H9 (cell line): ENCODE results near the gene DGUOK. TPM values are rescaled to one million over a fixed set of nuclear protein-coding genes. Genes with fewer than 3 reads are reported as not detected.

ENCODE experiments used
- DNase-seq: peaks from one replicate; pipeline ENCODE4 v3.0.0-alpha.2; 2017
- H2AFZ ChIP-seq: one replicate; pipeline ENCODE4 v1.6.1; 2013; ENCODE audit warnings: mild to moderate bottlenecking, low read length, control low read depth, moderate library complexity
- H2AK5ac ChIP-seq: 2 replicates; pipeline ENCODE4 v1.6.1; 2013; ENCODE audit warnings: low read length, control low read depth, mixed read lengths; ENCODE audit not compliant: insufficient read length
- H2BK120ac ChIP-seq: one replicate; pipeline ENCODE4 v1.6.1; 2013; ENCODE audit warnings: low read depth, mild to moderate bottlenecking, low read length, control low read depth, inconsistent platforms; ENCODE audit not compliant: poor library complexity, severe bottlenecking
- H2BK12ac ChIP-seq: 2 replicates; pipeline ENCODE4 v1.6.1; 2013; ENCODE audit warnings: low read length, control low read depth, mixed read lengths, low read depth; ENCODE audit not compliant: insufficient read length
- H2BK15ac ChIP-seq: 2 replicates; pipeline ENCODE4 v1.6.1; 2013; ENCODE audit warnings: low read depth, low read length, control low read depth
- H2BK20ac ChIP-seq: one replicate; pipeline ENCODE4 v1.6.1; 2013; ENCODE audit warnings: low read depth, mild to moderate bottlenecking, low read length, control low read depth, inconsistent platforms; ENCODE audit not compliant: poor library complexity, severe bottlenecking
- H2BK5ac ChIP-seq: 2 replicates; pipeline ENCODE4 v1.6.1; 2013; ENCODE audit warnings: low read length, control low read depth, mixed read lengths; ENCODE audit not compliant: insufficient read length
- H3K14ac ChIP-seq: 2 replicates; pipeline ENCODE4 v1.6.1; 2013; ENCODE audit warnings: low read length, control low read depth; ENCODE audit not compliant: insufficient read depth
- H3K18ac ChIP-seq: 2 replicates; pipeline ENCODE4 v1.6.1; 2013; ENCODE audit warnings: low read depth, mild to moderate bottlenecking, mixed read lengths, low read length, control low read depth; ENCODE audit not compliant: insufficient read length
- H3K23ac ChIP-seq: 2 replicates; pipeline ENCODE4 v1.6.1; 2013; ENCODE audit warnings: low read length, control low read depth, mixed read lengths, low read depth; ENCODE audit not compliant: insufficient read length
- H3K23me2 ChIP-seq: 2 replicates; pipeline ENCODE4 v1.6.1; 2013; ENCODE audit warnings: low read depth, mild to moderate bottlenecking, mixed read lengths, low read length, control low read depth; ENCODE audit not compliant: insufficient read length, poor library complexity, severe bottlenecking
- H3K27ac ChIP-seq: 2 replicates; pipeline ENCODE4 v1.5.1; 2013; ENCODE audit warnings: low read length, control low read depth, mixed read lengths, low read depth; ENCODE audit not compliant: insufficient read length
- H3K27me3 ChIP-seq: 2 replicates; pipeline ENCODE4 v1.6.1; 2013; ENCODE audit warnings: low read length, control low read depth, inconsistent platforms; ENCODE audit not compliant: insufficient read depth
- H3K4ac ChIP-seq: 2 replicates; pipeline ENCODE4 v1.6.1; 2013; ENCODE audit warnings: low read depth, mild to moderate bottlenecking, control low read depth, inconsistent platforms, low read length, moderate library complexity
- H3K4me1 ChIP-seq: 2 replicates; pipeline ENCODE4 v1.6.1; 2013; ENCODE audit warnings: low read length, control low read depth, inconsistent platforms; ENCODE audit not compliant: insufficient read depth
- H3K4me2 ChIP-seq: 2 replicates; pipeline ENCODE4 v1.6.1; 2013; ENCODE audit warnings: low read length, control low read depth, mixed read lengths; ENCODE audit not compliant: insufficient read length, insufficient read depth
- H3K56ac ChIP-seq: 2 replicates; pipeline ENCODE4 v1.6.1; 2013; ENCODE audit warnings: low read depth, mild to moderate bottlenecking, mixed read lengths, low read length, control low read depth; ENCODE audit not compliant: insufficient read length
- H3K79me1 ChIP-seq: 2 replicates; pipeline ENCODE4 v1.6.1; 2013; ENCODE audit warnings: low read depth, mild to moderate bottlenecking, moderate library complexity, low read length, control low read depth, inconsistent platforms; ENCODE audit not compliant: insufficient read depth, poor library complexity, severe bottlenecking
- H3K79me2 ChIP-seq: 2 replicates; pipeline ENCODE4 v1.6.1; 2013; ENCODE audit warnings: low read length, control low read depth, inconsistent platforms; ENCODE audit not compliant: insufficient read depth
- H3K9ac ChIP-seq: 2 replicates; pipeline ENCODE4 v1.6.1; 2013; ENCODE audit warnings: low read length, control low read depth, mixed read lengths; ENCODE audit not compliant: insufficient read length; ENCODE audit errors: extremely low read depth
- H3K9me3 ChIP-seq: one replicate; pipeline ENCODE4 v1.6.1; 2013; ENCODE audit warnings: low read depth, low read length, inconsistent platforms; ENCODE audit not compliant: control insufficient read depth
- H3T11ph ChIP-seq: one replicate; pipeline ENCODE4 v1.6.1; 2013; ENCODE audit warnings: mild to moderate bottlenecking, low read length, control low read depth, inconsistent platforms
- H4K20me1 ChIP-seq: one replicate; pipeline ENCODE4 v1.6.1; 2013; ENCODE audit not compliant: control insufficient read depth, insufficient read length, insufficient read depth
- H4K5ac ChIP-seq: 2 replicates; pipeline ENCODE4 v1.6.1; 2013; ENCODE audit warnings: low read depth, mild to moderate bottlenecking, mixed read lengths, low read length, control low read depth; ENCODE audit not compliant: insufficient read length
- H4K8ac ChIP-seq: replicated peaks from 2 replicates; pipeline ENCODE4 v1.6.1; 2013; ENCODE audit warnings: low read length, control low read depth, mixed read lengths, low read depth; ENCODE audit not compliant: insufficient read length
- H4K91ac ChIP-seq: 2 replicates; pipeline ENCODE4 v1.6.1; 2013; ENCODE audit warnings: low read depth, mild to moderate bottlenecking, moderate library complexity, mixed read lengths, low read length, control low read depth; ENCODE audit not compliant: insufficient read length
- H3K27ac Mint-ChIP-seq, 3 experiments: 2 replicates in 2 of 3; 3 replicates in 1 of 3; pipeline ENCODE4 v1.8.0; 2020 to 2021; ENCODE audit warnings: mixed read lengths in 3 of 3, mild to moderate bottlenecking in 1 of 3, moderate library complexity in 1 of 3
- H3K27me3 Mint-ChIP-seq: 2 replicates; pipeline ENCODE4 v1.8.0; 2021; ENCODE audit warnings: low read depth, mild to moderate bottlenecking, moderate library complexity, mixed read lengths
- H3K36me3 Mint-ChIP-seq, 3 experiments: 2 replicates in 2 of 3; 3 replicates in 1 of 3; pipeline ENCODE4 v1.8.0; 2020 to 2021; ENCODE audit warnings: low read depth in 3 of 3, mixed read lengths in 3 of 3; ENCODE audit not compliant: insufficient read depth in 1 of 3
- H3K4me1 Mint-ChIP-seq, 2 experiments: 2 replicates each; pipeline ENCODE4 v1.8.0; 2020; ENCODE audit warnings: mixed read lengths in 2 of 2
- H3K4me3 Mint-ChIP-seq, 2 experiments: 2 replicates in 1 of 2; 3 replicates in 1 of 2; pipeline ENCODE4 v1.8.0; 2020 to 2021; ENCODE audit warnings: mild to moderate bottlenecking in 2 of 2, mixed read lengths in 2 of 2, moderate library complexity in 1 of 2
- H3K9me3 Mint-ChIP-seq, 2 experiments: 2 replicates in 1 of 2; 3 replicates in 1 of 2; pipeline ENCODE4 v1.8.0; 2020; ENCODE audit warnings: mild to moderate bottlenecking in 2 of 2, mixed read lengths in 2 of 2, moderate library complexity in 1 of 2
- WGBS: extraction: QIAGEN DNeasy Blood & Tissue Kit; methylation state at CpG from one replicate; pipeline ENCODE4 v1.1.7; 2013; ENCODE audit warnings: missing lambda C conversion rate, low lambda C conversion rate, mixed read lengths; ENCODE audit not compliant: insufficient read length; ENCODE audit errors: extremely low coverage; 5-methylcytosine and 5-hydroxymethylcytosine counted together
- total RNA-seq: library from RNA; stranded (reverse); gene quantifications from 2 replicates; pipeline ENCODE4 v1.2.1, GENCODE V29; 2021
- TF ChIP-seq, protein P1 (sequence below): fragments of 200-600 bp; sonication (generic); conservative IDR thresholded peaks from 3 replicates; pipeline ENCODE4 v1.8.0; 2021; ENCODE audit warnings: antibody characterized with exemption, mild to moderate bottlenecking

DGUOK gene
- total RNA-seq, 1 experiment from 2014 or later = 98.5 TPM

DNA sequence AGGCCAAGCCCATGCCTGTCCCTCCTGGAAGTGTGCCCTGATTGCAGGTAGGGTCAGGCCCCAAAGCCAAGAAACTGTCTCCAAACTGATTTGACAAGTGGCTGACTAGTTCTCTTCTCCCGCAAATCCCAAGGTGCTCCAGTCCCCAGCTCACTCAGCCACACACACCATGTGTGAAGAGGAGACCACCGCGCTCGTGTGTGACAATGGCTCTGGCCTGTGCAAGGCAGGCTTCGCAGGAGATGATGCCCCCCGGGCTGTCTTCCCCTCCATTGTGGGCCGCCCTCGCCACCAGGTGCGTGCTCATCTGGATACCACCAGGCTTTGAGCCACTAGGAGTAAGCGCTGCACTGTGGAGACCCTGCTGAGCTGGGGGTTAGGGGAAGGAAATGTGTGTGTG lies 25.5 kb upstream of the DGUOK start:
- H3K9me3 Mint-ChIP-seq = no peaks in the 10 kb centered on the region
- DNase-seq = no peak

More for the DNA sequence above, 25.5 kb upstream of the DGUOK start:
- TF ChIP-seq, protein P1, sequence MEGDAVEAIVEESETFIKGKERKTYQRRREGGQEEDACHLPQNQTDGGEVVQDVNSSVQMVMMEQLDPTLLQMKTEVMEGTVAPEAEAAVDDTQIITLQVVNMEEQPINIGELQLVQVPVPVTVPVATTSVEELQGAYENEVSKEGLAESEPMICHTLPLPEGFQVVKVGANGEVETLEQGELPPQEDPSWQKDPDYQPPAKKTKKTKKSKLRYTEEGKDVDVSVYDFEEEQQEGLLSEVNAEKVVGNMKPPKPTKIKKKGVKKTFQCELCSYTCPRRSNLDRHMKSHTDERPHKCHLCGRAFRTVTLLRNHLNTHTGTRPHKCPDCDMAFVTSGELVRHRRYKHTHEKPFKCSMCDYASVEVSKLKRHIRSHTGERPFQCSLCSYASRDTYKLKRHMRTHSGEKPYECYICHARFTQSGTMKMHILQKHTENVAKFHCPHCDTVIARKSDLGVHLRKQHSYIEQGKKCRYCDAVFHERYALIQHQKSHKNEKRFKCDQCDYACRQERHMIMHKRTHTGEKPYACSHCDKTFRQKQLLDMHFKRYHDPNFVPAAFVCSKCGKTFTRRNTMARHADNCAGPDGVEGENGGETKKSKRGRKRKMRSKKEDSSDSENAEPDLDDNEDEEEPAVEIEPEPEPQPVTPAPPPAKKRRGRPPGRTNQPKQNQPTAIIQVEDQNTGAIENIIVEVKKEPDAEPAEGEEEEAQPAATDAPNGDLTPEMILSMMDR = no peak
- WGBS = no CpG with 5 or more reads among the region's 10 CpGs
- no peak overlapping the region for H3K18ac ChIP-seq
- H2BK5ac ChIP-seq = no peak overlapping the region
- H2AFZ ChIP-seq = no peak overlapping the region
- H3K4ac ChIP-seq = no peak overlapping the region
- no peak overlapping the region for H2BK120ac ChIP-seq
- no peak overlapping the region for H2BK12ac ChIP-seq
- H4K5ac ChIP-seq = no peak overlapping the region
- H3K9ac ChIP-seq = no peak overlapping the region
- H2AK5ac ChIP-seq = no peak overlapping the region
- H4K91ac ChIP-seq = no peak overlapping the region
- H3T11ph ChIP-seq = no peak overlapping the region
- no peaks in the 10 kb centered on the region for H3K4me1 ChIP-seq
- H3K4me2 ChIP-seq = no peak overlapping the region
- Mint-ChIP-seq H3K27me3 (peaks cover 8% of the 10 kb centered on the region), H3K4me3 (no peak overlapping the region), H3K36me3 (no peaks in the 10 kb centered on the region; a peak in 1 of 7 replicates), H3K4me1 (peaks cover 4 to 6% of the 10 kb centered on the region in 2 experiments; a peak in 1 of 4 replicates), H3K27ac (no peak overlapping the region)
- H3K56ac ChIP-seq = no peak overlapping the region
- no peak overlapping the region for H2BK20ac ChIP-seq
- no peaks in the 10 kb centered on the region for H3K23me2 ChIP-seq
- no peaks in the 10 kb centered on the region for H3K79me1 ChIP-seq
- H3K27me3 ChIP-seq = no peaks in the 10 kb centered on the region
- H4K20me1 ChIP-seq = no peaks in the 10 kb centered on the region
- H3K9me3 ChIP-seq = no peaks in the 10 kb centered on the region
- H3K27ac ChIP-seq = no peak overlapping the region
- no peak overlapping the region for H2BK15ac ChIP-seq
- H3K79me2 ChIP-seq = no peaks in the 10 kb centered on the region
- no peak overlapping the region; the same call in 1 of the 2 replicates for H3K14ac ChIP-seq
- no peak overlapping the region for H4K8ac ChIP-seq
- H3K23ac ChIP-seq = no peak overlapping the region
